Measurements from ENCODE around the gene CCZ1B.
"Not testable (repeated sequence)": the region's sequence is repeated elsewhere in the genome, so short reads cannot be mapped to it uniquely, and the experiment has no call there.

CCZ1B gene

DNA sequence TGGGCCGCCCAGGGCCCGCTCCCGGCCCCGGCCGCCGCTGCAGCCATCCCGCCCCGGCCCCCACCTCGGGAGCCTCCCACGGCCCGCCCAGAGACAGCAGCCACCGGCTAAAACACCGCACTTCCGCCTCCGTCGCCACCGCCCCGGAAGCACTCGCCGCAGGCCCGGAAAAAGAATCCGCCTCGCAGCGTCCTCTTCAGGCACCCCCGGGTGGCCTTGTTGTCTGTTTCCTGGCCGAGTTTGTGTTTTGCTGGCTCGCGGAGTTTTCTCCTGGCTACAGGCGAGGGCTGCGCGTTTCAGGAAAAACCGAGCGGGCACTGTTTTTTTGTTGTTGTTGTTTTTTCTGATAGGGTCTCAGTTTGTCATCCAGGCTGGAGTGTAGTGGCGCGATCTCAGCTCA, at the start of gene CCZ1B:
Gene CCZ1B, minus strand, starts transcription at position 125 of the 400 bp plus-strand sequence. Its CDS starts 78 bp downstream, at position 47.
- peak; percentile 81 for DNase-seq (ENCODE audit: low read depth)

DNA sequence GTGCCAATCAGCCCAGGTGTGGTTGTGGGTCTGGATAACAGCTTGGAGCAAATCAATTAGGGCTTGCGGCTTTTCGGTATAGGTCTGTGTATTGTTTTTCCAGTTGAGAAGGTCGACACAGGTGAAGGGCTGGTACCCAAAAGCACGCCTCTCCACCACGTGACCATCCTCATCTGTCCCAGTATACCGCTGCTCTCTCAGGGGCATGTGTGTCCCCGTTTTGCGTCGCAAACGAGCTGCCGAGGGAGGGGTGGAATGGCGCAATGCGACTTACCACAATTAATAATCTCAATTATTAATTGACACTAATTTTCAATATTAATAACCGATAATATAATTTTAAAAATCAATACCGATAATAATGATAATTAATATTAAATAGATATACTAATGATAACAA, 48.9 kb upstream of the CCZ1B start:
- DNase-seq (ENCODE audit: low read depth), result not testable (repeated sequence)

DNA sequence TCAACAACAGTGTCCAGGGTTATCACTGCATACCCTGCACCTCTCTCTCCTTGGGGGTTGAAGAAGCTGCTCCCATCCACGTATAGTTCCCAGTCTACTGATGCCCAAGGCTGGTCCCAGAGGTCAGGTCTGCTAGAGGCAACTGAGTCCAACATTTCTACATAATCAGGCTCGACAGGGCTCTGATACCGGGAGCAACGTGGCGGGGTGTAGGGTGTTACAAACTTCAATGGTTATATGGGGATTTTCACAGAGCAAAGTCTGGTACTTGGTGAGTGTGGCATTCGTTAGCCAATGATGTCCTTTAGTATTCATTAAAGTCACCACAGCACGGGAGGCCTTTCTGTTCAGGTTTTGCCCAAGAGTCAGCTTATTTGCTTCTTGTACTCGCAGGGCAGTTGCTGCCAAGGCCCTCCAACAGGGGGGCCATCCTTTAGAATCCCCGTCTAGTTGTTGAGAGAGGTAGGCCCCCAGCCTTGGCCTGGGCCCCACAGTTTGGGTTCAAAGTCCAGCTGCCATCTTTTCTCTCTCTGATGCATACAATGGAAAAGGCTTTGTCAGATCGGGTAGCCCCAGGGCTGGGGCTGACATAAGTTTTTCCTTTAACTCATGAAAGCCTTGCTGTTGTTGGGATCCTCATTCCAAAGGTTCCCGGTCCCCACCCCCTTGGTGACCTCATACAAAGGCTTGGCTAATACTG, 46.3 kb upstream of the CCZ1B start:
- not testable (repeated sequence) for DNase-seq (ENCODE audit: low read depth)

- not testable (repeated sequence) for DNase-seq (ENCODE audit: low read depth)
Observed at GRCh38 chr7:6871421-6872144, 45.5 kb upstream of the CCZ1B start.

DNA sequence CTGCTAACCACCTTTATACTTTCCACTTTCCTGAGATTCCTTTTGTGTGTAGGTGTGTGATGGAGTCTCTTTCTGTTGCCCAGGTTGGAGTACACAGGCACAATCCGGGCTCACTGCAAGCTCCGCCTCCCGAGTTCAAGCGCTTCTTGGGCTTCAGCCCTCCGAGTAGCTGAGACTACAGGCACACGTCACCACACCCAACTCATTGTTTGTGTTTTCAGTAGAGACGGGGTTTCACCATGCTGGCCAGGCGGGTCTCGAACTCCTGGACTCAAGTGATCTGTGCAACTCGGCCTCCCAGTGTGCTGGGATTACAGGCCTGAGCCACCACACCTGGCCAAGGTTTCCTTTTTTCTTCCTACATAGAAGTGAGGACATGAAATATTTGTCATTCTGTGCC, 38.7 kb upstream of the CCZ1B start:
- DNase-seq (ENCODE audit: low read depth), result not testable (repeated sequence)

DNA sequence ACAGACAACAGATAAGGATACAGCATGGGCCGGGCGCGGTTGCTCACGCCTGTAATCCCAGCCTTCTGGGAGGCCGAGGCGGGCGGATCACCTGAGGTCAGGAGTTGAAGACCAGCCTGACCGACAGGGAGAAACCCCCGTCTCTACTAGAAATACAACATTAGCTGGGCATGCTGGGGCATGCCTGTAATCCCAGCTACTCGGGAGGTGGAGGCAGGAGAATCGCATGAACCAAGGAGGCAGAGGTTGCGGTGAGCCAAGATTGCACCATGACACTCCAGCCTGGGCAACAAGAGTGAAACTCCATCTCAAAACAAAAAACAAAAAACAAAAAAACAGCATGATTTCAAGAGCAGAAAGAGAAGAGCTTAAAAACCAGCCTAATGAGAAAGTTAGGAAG, 38.1 kb upstream of the CCZ1B start:
- DNase-seq (ENCODE audit: low read depth), result not testable (repeated sequence)

DNA sequence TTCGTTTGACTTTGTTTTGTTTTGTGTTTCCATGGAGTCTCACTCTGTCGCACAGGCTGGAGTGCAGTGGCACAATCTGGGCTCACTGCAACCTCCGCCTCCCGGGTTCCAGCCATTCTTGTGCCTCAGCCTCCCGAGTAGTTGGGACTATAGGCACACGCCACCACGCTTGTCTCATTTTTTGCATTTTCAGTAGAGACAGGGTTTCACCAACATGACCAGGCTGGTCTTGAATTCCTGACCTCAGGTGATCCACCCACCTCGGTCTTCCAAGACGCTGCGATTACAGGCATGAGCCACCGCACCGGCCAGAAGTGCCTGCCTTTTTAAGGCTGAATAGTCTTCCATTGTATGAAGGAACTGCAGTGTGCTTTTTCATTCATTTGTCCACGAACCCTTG, 36.8 kb upstream of the CCZ1B start:
- not testable (repeated sequence) for DNase-seq (ENCODE audit: low read depth)

- peak; percentile 56 for DNase-seq (ENCODE audit: low read depth)
Observed at GRCh38 chr7:6857721-6858314, 31.7 kb upstream of the CCZ1B start.

DNA sequence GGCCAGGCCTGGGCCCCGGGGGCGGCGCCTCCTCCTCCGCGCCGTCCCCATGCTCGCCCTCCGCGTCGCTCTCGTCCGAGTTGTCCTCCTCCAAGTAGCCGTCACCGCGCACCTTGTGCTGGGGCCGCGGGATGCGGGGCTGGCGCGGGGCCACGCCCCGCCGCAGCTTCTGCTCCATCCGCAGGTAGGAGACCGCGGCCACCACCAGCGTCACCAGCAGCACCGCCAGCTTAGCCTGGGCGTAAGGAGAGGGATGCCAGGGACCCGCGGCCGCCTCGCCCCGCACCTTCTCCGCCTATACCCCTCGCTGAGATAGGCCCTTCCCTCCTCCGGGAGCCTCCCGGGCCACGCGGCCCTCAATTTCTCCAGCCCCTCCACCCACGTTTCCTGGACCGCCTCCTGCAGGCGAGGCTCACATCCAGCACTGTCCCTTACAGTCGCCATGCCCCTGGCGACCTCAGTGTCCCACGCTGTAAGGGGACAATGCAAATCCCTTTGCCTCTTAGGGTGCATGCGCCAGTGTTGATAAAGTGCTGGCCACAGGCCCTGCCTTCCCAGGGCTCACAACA, 29.6 kb upstream of the CCZ1B start:
- DNase-seq (ENCODE audit: low read depth), result not testable (repeated sequence)

- not testable (repeated sequence) for DNase-seq (ENCODE audit: low read depth)
Observed at GRCh38 chr7:6854747-6855562, 28.9 kb upstream of the CCZ1B start.

DNA sequence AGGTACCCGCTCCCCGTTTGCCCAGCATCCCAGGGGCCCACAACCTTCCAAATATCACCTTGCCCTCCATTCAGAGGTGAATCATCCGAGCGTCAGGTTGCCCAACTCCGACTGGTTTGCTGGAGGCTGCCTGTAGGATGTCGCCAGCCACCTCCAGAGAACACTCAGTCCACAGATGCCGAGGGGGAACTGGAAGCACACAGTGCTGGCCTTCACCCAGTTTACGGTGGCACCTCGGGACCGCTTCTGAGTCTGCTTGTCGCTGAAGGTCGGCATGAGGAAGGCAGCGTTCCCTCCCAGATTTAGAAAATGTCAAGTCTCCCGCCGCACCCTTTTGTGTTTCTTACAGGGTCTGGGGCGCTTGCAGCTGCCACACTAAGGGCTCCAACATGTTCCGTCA, 27.6 kb upstream of the CCZ1B start:
- not testable (repeated sequence) for DNase-seq (ENCODE audit: low read depth)

GRCh38 chr7:6849127-6849526, 23.1 kb upstream of the CCZ1B start:
- DNase-seq (ENCODE audit: low read depth), result not testable (repeated sequence)

GRCh38 chr7:6847751-6848150, 21.7 kb upstream of the CCZ1B start:
- DNase-seq (ENCODE audit: low read depth), result not testable (repeated sequence)

GRCh38 chr7:6845971-6846449, 19.9 kb upstream of the CCZ1B start:
- not testable (repeated sequence) for DNase-seq (ENCODE audit: low read depth)

DNA sequence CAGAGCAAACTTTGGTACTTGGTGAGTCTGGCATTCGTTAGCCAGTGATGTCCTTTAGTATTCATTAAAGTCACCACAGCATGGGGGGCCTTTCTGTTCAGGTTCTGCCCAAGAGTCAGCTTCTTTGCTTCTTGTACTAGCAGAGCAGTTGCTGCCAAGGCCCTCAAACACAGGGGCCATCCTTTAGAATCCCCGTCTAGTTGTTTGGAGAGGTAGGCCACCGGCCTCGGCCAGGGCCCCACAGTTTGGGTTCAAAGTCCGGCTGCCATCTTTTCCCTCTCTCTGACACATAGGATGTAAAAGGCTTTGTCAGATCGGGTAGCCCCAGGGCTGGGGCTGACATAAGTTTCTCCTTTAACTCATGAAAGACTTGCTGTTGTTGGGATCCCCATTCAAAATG, 17.6 kb upstream of the CCZ1B start:
- not testable (repeated sequence) for DNase-seq (ENCODE audit: low read depth)

GRCh38 chr7:6843092-6843491, 17.0 kb upstream of the CCZ1B start:
- not testable (repeated sequence) for DNase-seq (ENCODE audit: low read depth)

- not testable (repeated sequence) for DNase-seq (ENCODE audit: low read depth)
Observed at GRCh38 chr7:6842278-6842921, 16.3 kb upstream of the CCZ1B start.

GRCh38 chr7:6837081-6837480, 11.0 kb upstream of the CCZ1B start:
- DNase-seq (ENCODE audit: low read depth), result not testable (repeated sequence)

DNA sequence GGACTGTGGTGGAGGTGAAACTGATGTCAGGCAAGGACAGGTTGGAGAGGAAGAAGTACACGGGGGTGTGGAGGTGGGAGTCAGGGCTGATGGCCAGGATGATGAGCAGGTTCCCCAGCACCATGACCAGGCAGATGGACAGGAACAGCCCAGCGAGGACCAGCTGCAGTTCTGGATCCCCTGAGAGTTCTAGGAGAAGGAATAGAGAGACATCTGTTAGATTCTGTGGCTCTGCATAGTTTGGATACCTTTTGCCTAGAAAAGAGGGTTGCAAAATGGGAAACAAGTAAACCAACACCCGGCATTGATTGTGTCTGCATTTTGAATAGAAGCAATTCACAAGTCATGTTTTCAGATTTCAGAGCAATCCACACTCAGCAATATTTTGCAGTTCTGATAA, 9.4 kb upstream of the CCZ1B start:
- not testable (repeated sequence) for DNase-seq (ENCODE audit: low read depth)

DNA sequence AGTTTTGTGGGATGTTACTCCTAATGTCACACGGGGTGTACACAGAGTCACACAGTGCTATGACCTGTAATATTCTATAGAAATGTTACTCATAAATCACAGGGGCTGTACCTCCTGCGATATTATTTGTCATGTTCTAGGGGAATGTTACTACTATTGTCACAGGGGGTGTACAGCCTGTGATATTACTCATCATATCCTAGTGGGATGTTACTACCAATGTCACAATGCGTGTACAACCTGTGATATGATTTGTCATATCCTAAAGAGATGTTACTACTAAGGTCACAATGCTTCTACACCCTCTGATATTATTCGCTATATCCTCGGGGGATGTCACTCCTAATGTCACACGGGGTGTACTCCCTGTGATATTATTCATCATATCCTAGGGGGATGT, 7.6 kb upstream of the CCZ1B start:
- DNase-seq (ENCODE audit: low read depth), result no peak

Data from stimulated activated CD8-positive, alpha-beta memory T cell treated with anti-CD3 and anti-CD28 coated beads, Interleukin-12 subunit alpha, Interleukin-12 subunit beta, amount 100 ng/mL, for 4 hours (primary cell).